GM20431 (cell line): ENCODE results near the gene KCNAB2.

Experiments
- in situ Hi-C: fragments of 300-500 bp; cut with MseI, MboI; formaldehyde crosslinking; loops from one replicate; pipeline ENCODE4 v1.15.0; 2020; ENCODE audit warnings: low sequenced_read_pairs; ENCODE audit not compliant: unreplicated experiment

Gene KCNAB2

DNA sequence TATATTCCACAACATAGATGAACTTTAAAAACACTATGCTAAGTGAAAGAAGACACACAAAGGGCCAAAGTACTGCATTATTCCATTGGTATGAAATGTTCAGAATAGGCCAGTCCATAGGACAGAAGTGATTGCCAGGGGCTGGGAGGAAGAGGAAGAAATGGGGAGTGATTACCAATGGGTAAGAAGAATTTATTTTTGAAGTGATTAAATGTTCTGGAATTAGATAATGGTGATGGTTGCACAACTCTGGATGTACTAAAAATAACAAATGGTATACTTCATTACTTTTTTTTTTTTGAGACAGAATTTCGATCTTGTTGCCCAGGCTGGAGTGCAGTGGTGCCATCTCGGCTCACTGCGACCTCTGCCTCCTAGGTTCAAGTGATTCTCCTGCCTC lies 72.7 kb downstream of the KCNAB2 start:
- in situ Hi-C loops = no loop called here

DNA sequence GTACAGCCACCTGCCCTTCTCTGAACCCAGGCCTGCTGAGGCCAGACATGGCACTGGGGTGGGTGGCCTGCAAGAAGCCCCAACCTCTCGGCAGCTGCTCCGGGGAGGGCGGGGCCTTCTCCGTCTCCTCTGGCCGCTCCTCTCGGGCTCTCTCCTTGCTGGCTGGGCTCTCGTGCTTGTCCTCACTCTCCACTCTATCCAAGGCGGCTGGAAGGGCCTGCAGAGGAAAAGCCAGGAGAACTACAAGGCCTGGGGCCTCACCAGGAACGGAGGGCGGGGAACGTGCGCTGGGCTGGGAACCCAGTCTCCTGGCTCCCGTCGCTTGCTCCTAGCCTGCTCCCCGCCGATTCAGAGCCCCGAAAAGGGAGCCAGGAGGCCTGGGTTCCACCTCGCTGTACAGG lies 75.3 kb downstream of the KCNAB2 start:
- in situ Hi-C loops = no loop called here

GRCh38 chr1:6121651-6122370 lies 76.1 kb downstream of the KCNAB2 start:
- in situ Hi-C loops = no loop called here

GRCh38 chr1:6123083-6123482 lies 77.4 kb downstream of the KCNAB2 start:
- in situ Hi-C loops = no loop called here

DNA sequence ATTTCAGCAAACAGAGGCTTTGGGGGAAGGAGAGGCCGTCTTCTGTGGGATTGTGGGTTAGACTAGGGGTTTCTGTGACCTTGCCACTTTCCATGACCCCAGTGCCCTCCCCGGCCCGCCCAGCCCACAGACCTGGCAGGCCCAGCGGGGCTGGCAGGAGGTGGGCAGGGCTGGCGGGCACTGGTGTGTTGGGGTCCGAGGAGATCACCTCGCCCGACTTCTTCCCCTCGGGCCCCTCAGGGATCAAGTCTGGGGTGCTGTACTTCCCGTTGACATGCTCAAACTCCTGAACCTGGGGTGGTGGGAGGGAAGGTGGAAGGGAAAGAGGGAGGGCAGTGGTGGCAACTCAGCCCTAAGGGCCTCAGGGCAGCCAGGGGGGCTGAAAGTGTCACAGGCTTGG lies 78.1 kb downstream of the KCNAB2 start:
- in situ Hi-C loops = no loop called here

DNA sequence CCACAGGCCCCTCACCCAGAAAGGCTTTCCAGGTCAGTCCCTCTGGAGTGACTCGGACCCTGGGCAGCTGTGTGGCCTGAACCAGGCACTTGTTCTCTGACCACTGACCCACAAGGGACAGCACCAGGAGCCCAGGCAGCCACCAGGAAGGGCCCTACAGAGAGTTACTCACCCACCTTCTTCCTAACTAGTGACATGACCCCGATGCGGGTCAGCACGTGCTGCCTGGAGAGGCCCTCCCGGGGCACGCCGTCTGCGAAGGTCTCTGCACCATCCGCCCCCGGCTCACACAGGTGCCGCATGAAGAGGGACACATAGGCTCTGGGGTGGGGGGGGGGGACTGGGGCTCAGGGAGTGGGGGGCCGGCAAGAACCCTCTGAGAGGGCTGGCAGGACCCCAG lies 78.7 kb downstream of the KCNAB2 start:
- in situ Hi-C loops = no loop called here

- in situ Hi-C loops = no loop called here
These were observed 79.2 kb downstream of the KCNAB2 start for GRCh38 chr1:6124746-6125365.

DNA sequence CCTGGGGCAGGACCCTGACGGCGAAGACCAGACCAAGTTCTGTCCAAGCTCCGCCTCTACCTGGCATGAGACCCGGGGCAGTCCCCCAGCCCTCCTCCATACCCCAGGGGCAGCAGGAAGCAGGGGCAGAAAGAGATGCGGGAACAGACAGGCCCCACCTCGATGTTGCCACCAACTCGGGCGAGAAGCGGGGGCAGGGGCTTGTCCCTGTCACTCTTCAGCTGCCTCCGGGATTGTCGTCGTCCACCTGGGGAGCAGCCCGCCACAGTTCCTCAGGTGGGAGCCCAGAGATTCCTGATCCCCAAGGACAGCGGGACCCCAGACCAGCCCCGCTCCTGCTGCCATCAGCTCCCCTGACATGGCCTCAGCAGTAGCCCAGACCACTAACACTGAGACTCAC lies 79.7 kb downstream of the KCNAB2 start:
- in situ Hi-C loops = no loop called here

DNA sequence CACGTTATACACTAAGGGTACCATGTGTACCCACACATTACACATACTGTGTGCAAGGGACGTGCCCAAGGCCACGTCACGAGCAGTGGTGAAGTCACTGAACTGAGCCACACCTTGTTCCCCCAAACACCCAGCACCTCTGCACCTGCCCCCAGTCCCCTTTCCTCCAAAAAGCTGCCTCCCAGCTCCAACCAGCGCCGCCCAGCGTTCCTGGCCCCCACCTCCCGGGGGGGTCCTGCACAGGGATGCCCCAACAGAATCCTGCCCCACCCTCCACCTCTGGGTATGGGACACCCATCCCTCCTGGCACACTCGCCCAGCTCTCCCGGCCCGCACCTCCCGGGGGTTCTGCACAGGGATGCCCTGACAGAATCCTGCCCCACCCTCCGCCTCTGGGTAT lies 80.3 kb downstream of the KCNAB2 start:
- in situ Hi-C loops = no loop called here

DNA sequence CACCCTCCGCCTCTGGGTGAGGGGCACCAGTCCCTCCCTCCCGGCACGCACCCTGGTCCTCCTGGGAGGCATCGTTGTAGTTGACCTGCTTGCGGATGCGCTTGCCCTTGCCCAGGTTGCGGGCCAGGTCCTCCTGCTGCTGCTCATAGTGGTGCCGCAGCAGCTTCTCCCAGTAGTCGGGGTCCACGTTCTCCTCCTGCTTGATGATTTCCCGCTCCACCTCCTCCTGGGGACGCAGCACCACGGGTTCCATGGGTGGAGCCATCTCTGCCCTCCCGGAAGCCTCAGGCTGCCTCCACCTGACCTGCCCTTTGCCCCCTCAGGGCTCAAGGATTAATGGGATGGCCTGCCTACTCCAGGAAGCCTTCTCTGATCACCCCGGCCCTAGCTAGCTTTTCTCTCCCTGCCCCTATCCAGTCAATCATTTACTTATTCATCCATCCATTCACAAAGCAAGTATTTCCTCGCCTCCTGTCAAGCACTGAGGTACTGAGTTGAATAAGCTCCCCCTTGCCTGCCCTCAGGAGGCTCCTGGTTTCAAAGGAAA lies 80.9 kb downstream of the KCNAB2 start:
- in situ Hi-C loops = no loop called here

GRCh38 chr1:6127587-6128163 lies 82.0 kb downstream of the KCNAB2 start:
- in situ Hi-C loops = no loop called here

- in situ Hi-C loops = no loop called here
These were observed 82.8 kb downstream of the KCNAB2 start for GRCh38 chr1:6128276-6129081.

DNA sequence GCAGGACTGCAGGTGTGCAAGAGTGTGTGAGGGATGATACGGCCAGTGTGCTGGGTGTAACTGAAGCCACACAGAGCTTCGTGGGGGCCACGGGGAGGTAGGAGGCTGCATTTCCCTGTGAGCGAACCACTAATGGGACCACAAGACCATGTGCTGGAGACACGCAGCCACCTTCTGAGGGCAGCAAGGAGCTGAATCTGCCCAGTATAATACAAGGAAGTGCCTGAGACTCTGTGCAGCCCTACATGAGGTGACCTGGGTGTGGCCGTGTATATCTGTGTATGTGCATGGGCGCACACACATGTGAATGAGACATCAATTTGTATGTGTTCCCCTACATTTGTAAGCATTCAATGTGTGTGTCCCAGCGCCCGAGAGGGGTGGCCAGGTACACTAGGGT lies 83.6 kb downstream of the KCNAB2 start:
- in situ Hi-C loops = no loop called here

- in situ Hi-C loops = no loop called here
These were observed 84.3 kb downstream of the KCNAB2 start for GRCh38 chr1:6130036-6130435.

DNA sequence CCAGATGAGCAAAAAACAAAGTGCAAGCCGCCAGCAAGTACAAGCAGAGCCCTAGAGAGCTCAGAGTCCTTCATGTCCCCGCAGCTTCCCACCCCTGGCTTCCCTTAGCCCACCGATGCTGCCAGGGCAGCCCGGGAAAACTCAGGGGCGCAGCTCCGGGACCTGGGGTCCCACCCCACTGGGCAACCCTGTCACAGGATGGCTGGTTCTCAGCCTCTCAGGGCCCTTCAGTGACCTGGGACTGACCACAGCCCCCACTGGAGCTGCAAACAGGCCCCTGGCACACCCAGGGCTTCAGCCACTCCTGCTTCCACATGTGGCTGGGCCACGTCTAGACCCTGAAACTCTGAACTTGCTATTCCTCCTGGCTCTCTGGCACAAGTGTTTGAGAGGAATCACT lies 84.9 kb downstream of the KCNAB2 start:
- in situ Hi-C loops = no loop called here

GRCh38 chr1:6131561-6131960 lies 85.9 kb downstream of the KCNAB2 start:
- in situ Hi-C loops = no loop called here

- in situ Hi-C loops = no loop called here
These were observed 87.6 kb downstream of the KCNAB2 start for GRCh38 chr1:6133146-6133895.

DNA sequence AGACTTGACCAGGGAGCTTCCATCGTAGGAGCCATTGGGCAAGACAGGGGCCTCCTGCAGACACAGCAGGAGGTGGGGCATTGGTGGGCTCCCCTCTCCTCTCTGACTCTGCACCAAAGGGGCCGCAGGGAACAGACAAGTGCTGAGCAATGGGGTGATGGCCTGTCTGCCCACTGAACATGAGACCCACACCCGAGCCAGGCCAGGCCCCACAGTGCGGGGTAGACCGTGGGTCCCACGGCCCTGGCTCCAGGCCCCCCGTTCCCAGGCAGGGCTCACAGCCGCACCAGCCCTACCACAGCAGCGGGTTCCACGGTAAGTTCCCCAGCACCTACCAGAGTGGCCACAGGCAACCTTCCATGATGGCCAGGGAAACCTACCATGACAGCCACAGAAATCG lies 88.5 kb downstream of the KCNAB2 start:
- in situ Hi-C loops = no loop called here

- in situ Hi-C loops = no loop called here
These were observed 89.2 kb downstream of the KCNAB2 start for GRCh38 chr1:6134741-6135510.
